Stimulated activated naive CD8-positive, alpha-beta T cell treated with anti-CD3 and anti-CD28 coated beads, Interleukin-15, Interleukin-2, amounts not matched to agents 100 ng/mL and 50 ng/mL, for 24 hours (primary cell): ENCODE data around the gene SIRT5.

Experiments used
- H3K27ac Mint-ChIP-seq: one replicate; pipeline ENCODE4 v1.8.0; 2021; ENCODE audit warnings: mild to moderate bottlenecking, mixed read lengths
- H3K27me3 Mint-ChIP-seq: one replicate; pipeline ENCODE4 v1.8.0; 2021; ENCODE audit warnings: mixed read lengths
- H3K36me3 Mint-ChIP-seq: one replicate; pipeline ENCODE4 v1.8.0; 2021; ENCODE audit warnings: low read depth, mixed read lengths
- H3K4me1 Mint-ChIP-seq: one replicate; pipeline ENCODE4 v1.8.0; 2021; ENCODE audit warnings: low read depth, mixed read lengths
- H3K4me3 Mint-ChIP-seq: one replicate; pipeline ENCODE4 v1.8.0; 2021; ENCODE audit warnings: mild to moderate bottlenecking, mixed read lengths
- H3K9me3 Mint-ChIP-seq: one replicate; pipeline ENCODE4 v1.8.0; 2021; ENCODE audit warnings: mixed read lengths

The SIRT5 gene

DNA sequence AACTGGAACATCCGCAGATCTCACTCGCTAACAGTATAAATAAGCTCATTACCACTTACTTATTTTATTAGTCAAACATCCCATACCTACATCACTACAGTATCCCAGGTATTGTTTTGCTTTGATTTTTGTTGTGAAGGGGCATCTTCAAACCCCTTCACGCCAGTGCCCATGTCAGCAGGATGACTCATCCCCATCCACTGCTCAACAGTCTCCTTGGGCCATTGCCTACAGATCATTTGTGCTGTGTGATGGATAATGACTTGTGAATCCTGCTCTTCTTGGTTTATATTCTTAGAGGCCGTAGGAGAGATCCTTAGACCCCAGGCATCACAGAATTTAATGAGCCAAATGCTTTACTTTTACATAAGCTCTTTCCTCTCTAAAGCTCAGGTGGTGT, 8.5 kb upstream of the SIRT5 start:
- Mint-ChIP-seq H3K27me3 (peaks cover 9% of the 10 kb centered on the region), H3K36me3 (no peaks in the 10 kb centered on the region), H3K27ac (no peak overlapping the region), H3K4me3 (no peak overlapping the region), H3K9me3 (no peaks in the 10 kb centered on the region), H3K4me1 (peaks cover 6% of the 10 kb centered on the region)

DNA sequence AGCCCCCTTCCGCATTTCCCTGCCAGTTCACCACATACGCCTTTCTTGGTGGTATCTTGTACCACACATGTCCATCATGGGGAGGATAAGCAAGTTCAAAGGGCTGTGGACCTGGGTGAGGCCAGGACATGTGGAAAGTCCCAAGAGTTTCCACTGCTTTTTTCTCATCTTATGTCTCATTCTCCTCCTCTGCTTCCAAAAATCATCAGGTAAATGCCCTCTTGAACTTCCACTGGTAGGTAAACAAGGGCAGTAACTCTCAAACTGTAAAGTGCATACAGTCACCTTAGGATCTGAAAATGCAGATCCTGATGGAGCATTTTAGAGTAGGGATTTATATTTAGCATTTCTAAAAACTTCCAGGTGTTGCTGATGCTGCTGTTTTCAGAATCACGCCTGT, 7.9 kb upstream of the SIRT5 start:
- Mint-ChIP-seq H3K27ac (no peak overlapping the region), H3K27me3 (peaks cover 9% of the 10 kb centered on the region), H3K9me3 (no peaks in the 10 kb centered on the region), H3K36me3 (no peaks in the 10 kb centered on the region), H3K4me1 (peaks cover 6% of the 10 kb centered on the region), H3K4me3 (no peak overlapping the region)

DNA sequence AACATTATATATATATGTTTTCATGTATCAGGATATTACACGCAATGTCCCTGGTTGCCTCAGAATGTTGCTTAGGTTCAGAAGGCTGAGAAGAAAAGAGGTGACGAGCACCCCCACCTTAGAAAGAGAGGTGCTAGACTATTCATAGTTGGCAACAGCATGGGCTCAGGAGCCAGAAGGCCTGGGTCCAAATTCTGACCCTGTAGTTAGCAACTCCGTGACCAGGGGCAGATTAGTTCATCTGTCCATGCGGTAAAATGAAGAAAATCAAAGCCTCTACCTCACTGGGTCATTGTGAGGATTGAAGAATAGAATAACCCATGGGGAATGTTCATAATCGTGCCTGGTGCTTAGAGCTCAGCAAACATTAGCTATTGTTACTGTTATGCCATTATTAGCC, 5.4 kb upstream of the SIRT5 start:
- H3K27ac Mint-ChIP-seq = no peak overlapping the region
- no peak overlapping the region for H3K4me3 Mint-ChIP-seq
- peaks cover 9% of the 10 kb centered on the region for H3K27me3 Mint-ChIP-seq
- no peaks in the 10 kb centered on the region for H3K4me1 Mint-ChIP-seq
- H3K9me3 Mint-ChIP-seq = no peaks in the 10 kb centered on the region
- H3K36me3 Mint-ChIP-seq = no peaks in the 10 kb centered on the region

DNA sequence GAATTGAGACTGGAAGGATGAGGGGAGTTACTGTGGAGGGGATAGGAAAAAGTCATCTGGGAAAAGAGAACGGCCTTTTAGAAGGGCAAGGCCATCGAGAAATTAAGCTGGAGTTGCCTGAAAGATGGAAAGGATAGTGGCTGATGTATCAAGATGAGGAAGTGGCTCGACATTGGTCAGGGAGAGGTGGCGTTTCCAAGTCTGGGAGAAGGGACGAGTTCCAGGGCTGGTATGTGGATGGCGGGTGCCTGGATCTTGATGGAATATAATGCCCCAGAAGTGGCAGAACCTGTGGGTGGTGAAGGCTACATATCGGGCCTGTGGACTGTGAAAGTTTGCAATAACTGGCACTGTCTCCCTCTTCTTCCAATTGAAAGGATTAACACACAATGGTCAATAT, 2.2 kb upstream of the SIRT5 start:
- peaks cover 17% of the 10 kb centered on the region for H3K4me1 Mint-ChIP-seq
- H3K9me3 Mint-ChIP-seq = no peaks in the 10 kb centered on the region
- H3K27ac Mint-ChIP-seq = no peak overlapping the region
- H3K36me3 Mint-ChIP-seq = no peaks in the 10 kb centered on the region
- peaks cover 4% of the 10 kb centered on the region for H3K27me3 Mint-ChIP-seq
- no peak overlapping the region for H3K4me3 Mint-ChIP-seq

DNA sequence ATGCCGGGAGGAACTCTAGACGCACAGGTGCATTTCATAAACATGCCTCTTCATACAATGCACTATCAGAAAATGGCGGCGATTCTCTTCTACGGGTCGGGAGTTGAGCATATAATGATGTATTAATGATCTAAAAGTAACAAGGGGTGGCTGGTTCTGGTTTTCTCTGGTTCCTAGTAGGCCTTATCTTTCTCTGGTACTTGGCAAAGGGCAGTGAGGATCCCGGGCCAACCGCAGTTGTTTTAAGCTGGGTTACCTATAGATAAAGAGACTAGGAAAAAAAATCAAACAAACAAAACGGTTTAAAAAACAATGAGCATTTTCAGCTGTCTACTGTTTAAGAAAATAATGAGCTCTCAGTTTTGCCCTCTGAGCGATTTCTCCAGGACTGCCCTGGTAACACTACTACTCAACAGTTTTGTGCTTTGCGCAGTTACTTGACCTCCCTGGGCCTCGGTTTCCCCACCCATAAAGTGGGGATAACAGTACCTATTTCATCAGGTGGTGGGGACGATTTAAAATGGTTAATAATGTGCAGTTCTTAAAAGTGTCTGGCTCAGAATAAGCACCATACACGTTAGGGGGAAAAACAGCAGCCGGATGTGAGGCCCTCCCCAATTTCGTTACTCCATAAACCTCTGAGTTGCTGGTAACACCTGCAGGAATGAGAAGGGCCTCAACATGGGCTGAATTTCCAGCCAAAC, 1.3 kb upstream of the SIRT5 start:
- Mint-ChIP-seq H3K27ac (peak overlapping the region; percentile 18), H3K4me3 (peak overlapping the region; percentile 98), H3K27me3 (peaks cover 4% of the 10 kb centered on the region), H3K9me3 (no peaks in the 10 kb centered on the region), H3K4me1 (peaks cover 17% of the 10 kb centered on the region), H3K36me3 (peaks cover 3% of the 10 kb centered on the region)

DNA sequence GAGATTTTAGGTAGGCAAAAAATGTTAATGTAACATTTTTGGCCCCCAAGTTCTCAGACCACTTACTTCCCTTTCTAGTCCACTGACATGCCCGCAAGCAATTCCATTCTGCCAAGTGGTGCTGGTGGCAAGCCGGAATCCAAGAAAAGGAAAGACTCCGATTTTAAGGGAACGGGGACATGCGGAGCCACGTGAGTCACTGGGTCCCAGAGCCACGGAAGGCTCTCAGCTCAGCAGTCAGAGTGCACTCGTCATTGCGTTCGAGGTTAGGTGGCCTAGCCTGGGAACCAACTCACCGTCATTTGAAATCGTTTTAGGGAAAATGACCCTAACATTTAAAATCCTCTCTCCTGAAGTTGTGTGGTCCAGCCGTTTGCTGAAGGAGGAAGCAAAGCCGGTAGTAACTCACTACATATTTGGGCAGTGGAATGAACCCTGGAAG, 711 bp upstream of the SIRT5 start:
- H3K4me1 Mint-ChIP-seq = peaks cover 17% of the 10 kb centered on the region
- peak overlapping the region; percentile 98 for H3K4me3 Mint-ChIP-seq
- peaks cover 5% of the 10 kb centered on the region for H3K36me3 Mint-ChIP-seq
- H3K9me3 Mint-ChIP-seq = no peaks in the 10 kb centered on the region
- H3K27me3 Mint-ChIP-seq = peaks cover under 1% of the 10 kb centered on the region
- peak overlapping the region; percentile 89 for H3K27ac Mint-ChIP-seq

DNA sequence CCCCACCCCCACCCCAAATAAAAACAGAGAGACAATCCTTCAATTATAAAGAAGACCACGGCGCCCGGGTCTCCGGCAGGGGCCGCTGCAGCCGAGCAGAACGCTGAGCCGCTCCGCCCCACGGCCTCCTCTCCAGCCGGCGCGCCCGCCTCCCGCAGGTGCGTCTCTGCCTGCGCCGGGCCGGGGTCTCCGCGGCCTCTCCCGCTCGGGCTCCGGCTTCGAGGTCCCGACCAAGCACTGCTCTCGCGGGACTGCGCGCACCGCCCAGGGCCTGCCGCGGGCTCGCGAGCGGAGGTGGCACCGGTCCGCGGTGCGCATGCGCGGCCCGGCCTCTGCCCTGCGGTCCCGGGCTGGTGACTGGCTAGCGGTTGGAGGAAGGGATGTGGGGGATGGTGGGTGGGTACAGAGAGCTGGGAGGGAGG, 241 bp upstream of the SIRT5 start:
- peaks cover 5% of the 10 kb centered on the region for H3K36me3 Mint-ChIP-seq
- H3K9me3 Mint-ChIP-seq = no peaks in the 10 kb centered on the region
- H3K27me3 Mint-ChIP-seq = no peaks in the 10 kb centered on the region
- peaks cover 17% of the 10 kb centered on the region for H3K4me1 Mint-ChIP-seq
- peak overlapping the region; percentile 98 for H3K4me3 Mint-ChIP-seq
- H3K27ac Mint-ChIP-seq = peak overlapping the region; percentile 98

DNA sequence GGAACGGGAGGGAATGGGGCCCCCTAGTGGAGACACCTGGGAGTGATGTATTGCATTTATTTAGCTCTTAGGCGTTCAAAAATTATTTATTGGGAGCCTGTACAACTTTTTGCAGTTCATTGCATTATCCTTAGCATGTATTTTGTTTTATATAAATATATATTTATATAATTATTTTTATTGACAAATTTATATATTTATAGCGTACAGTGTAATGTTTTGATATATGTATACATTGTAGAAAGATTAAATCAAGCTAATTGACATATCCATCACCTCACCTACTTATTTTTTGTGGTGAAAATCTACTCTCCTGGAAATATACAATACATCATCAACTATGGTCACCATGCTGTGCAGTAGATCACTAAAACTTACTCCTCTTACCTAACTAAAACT, 975 bp downstream of the SIRT5 start:
- Mint-ChIP-seq H3K27me3 (no peaks in the 10 kb centered on the region), H3K4me3 (peak overlapping the region; percentile 98), H3K9me3 (no peaks in the 10 kb centered on the region), H3K27ac (peak overlapping the region; percentile 98), H3K36me3 (peaks cover 13% of the 10 kb centered on the region), H3K4me1 (peaks cover 17% of the 10 kb centered on the region)

DNA sequence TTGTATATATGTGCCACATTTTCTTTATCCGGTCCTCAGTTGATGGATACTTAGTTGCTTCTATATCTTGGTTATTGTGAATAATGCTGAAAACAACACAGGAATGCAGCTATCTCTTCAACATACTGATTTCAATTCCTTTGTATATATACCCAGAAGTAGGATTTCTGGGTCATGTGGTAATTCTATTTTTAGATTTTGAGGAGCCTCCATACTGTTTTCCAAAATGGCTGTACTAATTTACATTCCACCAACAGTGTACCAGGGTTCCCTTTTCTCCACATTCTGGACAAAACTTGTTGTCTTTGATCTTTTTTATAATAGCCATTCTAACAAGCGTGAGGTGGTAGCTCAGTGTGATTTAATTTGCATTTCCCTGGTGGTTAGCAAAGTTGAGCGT, 1.6 kb downstream of the SIRT5 start:
- Mint-ChIP-seq H3K4me1 (peaks cover 17% of the 10 kb centered on the region), H3K36me3 (peaks cover 19% of the 10 kb centered on the region), H3K27ac (no peak overlapping the region), H3K27me3 (no peaks in the 10 kb centered on the region), H3K9me3 (no peaks in the 10 kb centered on the region), H3K4me3 (peak overlapping the region; percentile 38)

DNA sequence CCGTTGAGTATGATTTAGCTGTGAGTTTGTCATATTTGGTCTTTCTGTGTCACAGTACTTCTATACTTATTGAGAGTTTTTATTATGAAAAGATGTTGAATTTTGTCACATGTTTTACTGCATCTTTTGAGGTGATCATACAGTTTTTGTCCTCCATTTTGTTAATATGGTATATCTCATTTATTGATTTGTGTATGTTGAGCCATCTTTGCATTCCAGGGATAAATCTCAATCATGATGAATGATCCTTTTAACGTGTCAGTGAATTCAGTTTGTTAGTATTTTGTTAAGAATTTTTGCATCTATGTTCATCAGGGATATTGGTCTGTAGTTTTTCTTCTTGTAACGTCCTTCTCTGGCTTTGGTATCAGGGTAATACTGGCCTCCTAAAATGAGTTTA, 3.5 kb downstream of the SIRT5 start:
- Mint-ChIP-seq H3K36me3 (peaks cover 25% of the 10 kb centered on the region), H3K27ac (no peak overlapping the region), H3K9me3 (no peaks in the 10 kb centered on the region), H3K4me1 (peaks cover 17% of the 10 kb centered on the region), H3K4me3 (no peak overlapping the region), H3K27me3 (no peaks in the 10 kb centered on the region)

DNA sequence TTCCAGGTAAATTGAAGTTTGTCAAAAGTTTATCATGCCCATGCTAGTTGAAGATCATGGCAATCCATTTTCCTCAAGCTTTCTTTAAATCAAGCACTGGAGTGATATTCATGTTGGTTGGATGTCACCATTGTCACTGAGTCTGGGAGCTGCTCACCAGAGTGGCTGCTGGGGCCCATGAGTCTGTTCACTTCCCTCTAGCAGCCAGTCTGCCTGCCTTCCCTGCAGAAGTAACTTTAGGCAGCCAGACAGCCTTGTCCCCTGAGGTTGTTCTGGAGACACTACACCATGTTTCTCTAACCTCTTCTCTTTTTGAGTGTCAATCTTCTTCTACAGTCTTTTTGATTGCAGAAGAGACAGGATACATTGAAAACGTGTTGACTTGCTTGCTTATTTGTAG, 5.5 kb downstream of the SIRT5 start:
- H3K36me3 Mint-ChIP-seq = peaks cover 28% of the 10 kb centered on the region
- no peaks in the 10 kb centered on the region for H3K27me3 Mint-ChIP-seq
- H3K4me3 Mint-ChIP-seq = no peak overlapping the region
- H3K4me1 Mint-ChIP-seq = peaks cover 16% of the 10 kb centered on the region
- no peak overlapping the region for H3K27ac Mint-ChIP-seq
- no peaks in the 10 kb centered on the region for H3K9me3 Mint-ChIP-seq

DNA sequence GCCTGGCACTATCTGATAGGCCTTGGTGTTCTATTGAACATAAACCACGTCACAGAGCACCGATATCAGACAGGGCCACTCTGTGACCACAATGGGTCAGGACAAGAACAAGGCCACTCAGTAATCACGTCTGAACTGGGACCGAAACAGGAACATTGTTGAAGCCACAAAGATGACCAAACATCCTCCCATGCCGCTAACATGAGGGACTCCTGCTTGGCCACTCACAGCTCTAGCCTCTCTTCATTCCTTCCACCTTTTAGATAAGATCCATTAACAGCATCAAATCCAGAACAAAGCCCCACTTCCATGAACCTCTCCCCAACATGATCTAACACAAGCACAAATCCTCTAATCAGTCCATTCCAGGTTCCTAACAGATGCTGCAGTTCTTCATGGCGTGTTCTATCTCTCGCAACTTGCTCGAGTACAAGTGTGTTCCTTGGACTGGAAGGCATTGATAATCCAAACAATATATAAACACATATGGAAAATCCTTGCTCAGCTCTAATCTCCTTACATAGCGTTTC, 7.4 kb downstream of the SIRT5 start:
- H3K27ac Mint-ChIP-seq = no peak overlapping the region
- H3K36me3 Mint-ChIP-seq = peaks cover 33% of the 10 kb centered on the region
- H3K9me3 Mint-ChIP-seq = no peaks in the 10 kb centered on the region
- H3K4me1 Mint-ChIP-seq = no peaks in the 10 kb centered on the region
- no peak overlapping the region for H3K4me3 Mint-ChIP-seq
- H3K27me3 Mint-ChIP-seq = no peaks in the 10 kb centered on the region

DNA sequence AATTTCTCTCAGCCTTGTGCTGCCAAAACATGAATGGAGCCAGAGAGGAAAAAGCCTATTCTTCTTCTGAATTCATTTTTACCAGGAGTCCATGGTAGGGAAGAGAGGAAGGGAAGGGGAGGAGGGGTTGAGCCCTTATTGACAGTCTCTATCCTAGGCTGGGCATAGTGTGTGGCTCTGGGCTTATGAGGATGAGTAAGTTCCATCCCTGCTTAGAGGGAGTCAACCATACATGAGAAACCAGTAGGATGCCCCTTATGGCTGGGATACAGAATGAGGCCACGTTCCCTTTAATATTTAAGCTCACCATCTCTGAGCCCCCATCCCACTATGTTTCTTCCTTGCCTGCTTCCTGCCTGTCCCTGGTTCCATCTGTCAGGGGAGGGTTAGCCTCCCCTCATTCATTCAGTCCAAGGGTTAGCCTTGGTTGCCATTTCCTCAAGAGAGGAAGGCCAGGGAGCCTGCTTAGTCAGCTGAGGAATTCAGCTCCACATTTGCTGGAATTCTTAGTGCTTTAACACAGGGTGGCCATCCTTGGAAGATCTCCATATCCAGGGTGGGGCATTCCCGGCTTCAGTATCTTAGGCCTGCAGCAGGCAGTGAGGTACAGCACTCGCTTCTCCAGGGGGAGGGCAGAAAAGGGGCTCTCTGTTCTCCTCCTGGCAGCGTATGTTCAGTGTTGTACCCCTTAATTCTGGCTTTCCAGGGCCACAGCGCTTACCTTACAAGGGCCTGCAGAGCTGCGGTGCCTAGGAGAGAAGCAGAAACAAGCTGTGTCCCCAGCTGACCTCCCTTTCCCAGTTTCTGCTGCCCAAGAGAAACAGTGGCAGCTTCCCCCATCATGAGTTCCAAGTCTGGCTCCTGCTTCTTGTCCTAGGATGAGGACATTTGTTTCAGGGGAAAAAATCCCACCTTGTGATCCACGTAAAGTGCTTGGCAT, 12.5 kb downstream of the SIRT5 start:
- Mint-ChIP-seq H3K27ac (no peak overlapping the region), H3K36me3 (peaks cover 24% of the 10 kb centered on the region)

DNA sequence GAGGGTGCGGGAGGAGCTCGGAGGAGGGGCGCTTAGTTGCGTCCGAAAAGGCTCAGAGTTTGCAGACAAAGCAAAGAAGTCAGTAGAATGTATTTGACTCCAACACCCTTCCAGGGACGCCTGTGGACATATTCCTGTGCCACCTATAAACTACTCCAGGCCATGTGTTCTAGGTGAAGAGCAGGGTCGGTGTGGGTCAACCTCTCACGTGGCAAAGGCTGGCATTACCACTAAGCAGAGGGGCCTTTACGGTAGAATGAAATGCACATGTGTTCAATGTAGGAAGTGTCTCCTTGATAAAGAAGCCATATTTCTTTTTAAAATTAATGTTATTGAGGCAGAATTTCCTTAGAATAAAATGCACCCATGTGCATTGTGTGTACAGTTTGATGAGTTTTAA, 15.4 kb downstream of the SIRT5 start:
- no peaks in the 10 kb centered on the region for H3K4me1 Mint-ChIP-seq
- no peak overlapping the region for H3K4me3 Mint-ChIP-seq
- H3K27me3 Mint-ChIP-seq = no peaks in the 10 kb centered on the region
- H3K9me3 Mint-ChIP-seq = no peaks in the 10 kb centered on the region
- peaks cover 19% of the 10 kb centered on the region for H3K36me3 Mint-ChIP-seq
- no peak overlapping the region for H3K27ac Mint-ChIP-seq

More for the DNA sequence above, 12.5 kb downstream of the SIRT5 start:
- Mint-ChIP-seq H3K9me3 (no peaks in the 10 kb centered on the region), H3K4me1 (no peaks in the 10 kb centered on the region), H3K27me3 (no peaks in the 10 kb centered on the region), H3K4me3 (no peak overlapping the region)

DNA sequence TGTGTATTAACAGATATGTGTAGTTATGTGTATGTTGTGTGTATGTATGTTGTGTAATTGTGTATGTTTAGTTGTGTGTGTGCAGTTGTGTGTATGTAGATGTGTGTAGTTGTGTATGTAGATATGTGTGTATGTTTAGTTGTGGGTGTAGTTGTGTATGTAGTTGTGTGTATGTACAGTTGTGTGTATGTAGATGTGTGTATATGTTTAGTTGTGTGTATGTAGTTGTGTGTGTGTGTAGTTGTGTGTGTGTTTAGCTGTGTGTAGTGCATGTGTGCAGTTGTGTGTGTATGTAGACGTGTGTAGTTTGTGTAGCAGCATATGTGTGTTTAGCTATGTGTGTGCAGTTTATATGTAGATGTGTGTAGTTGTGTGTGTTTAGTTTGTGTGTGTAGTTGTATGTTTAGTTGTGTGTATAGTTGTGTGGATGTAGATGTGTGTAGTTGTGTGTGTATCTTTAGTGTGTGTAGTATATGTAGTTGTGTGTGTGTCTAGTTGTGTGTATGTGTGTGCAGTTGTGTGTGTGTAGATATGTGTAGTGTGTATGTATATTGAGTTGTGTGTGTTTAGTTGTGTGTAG, 16.3 kb downstream of the SIRT5 start:
- H3K36me3 Mint-ChIP-seq = peaks cover 15% of the 10 kb centered on the region

More for the DNA sequence above, 16.3 kb downstream of the SIRT5 start:
- Mint-ChIP-seq H3K9me3 (no peaks in the 10 kb centered on the region), H3K4me1 (no peaks in the 10 kb centered on the region), H3K27me3 (no peaks in the 10 kb centered on the region), H3K4me3 (no peak overlapping the region), H3K27ac (no peak overlapping the region)
